ENCODE results near the gene EIF4E1B. TPM values are rescaled to one million over a fixed set of nuclear protein-coding genes. Genes with fewer than 3 reads are reported as not detected.

Gene EIF4E1B
- total and polyA plus RNA-seq, 2 experiments from 2014 or later = 0.17 TPM; not detected in 1

DNA sequence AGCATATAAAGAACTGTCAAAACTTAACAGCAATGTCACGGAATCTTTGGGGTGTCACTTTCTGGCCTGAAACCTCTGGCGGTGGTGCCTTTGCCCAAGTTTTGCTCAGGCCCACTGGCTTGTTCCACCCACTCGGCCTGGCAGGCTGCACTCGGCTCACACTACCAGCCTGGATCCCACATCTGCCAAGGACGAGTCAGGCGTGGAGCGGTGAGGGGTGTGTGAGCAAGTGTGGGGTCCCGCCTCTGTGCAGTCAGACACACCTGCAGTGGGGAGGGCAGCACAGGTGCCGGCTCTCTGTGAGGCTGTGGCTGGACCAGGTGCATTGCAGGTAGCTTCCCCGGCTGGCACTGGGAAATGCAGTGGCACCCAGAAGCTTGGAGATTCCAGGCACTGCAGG is 56.8 kb downstream of the EIF4E1B start:
- Histone ChIP-seq H3K79me2 (replicated peaks; ENCODE audit: insufficient read depth) (no peaks in the 10 kb centered on the region), H3K27ac (ENCODE audit: low read depth) (no peak overlapping the region), H2AFZ (no peak overlapping the region), H3K36me3 (ENCODE audit: insufficient read depth) (no peaks in the 10 kb centered on the region), H3K4me1 (ENCODE audit: insufficient read depth) (no peaks in the 10 kb centered on the region; the same call in 1 of the 2 replicates), H3K4me3 (no peak overlapping the region), H3K27me3 (ENCODE audit: insufficient read depth) (no peaks in the 10 kb centered on the region), H3F3A (replicated peaks; ENCODE audit: low read depth) (no peaks in the 10 kb centered on the region), H4K20me1 (replicated peaks; ENCODE audit: insufficient read depth) (no peaks in the 10 kb centered on the region), H3K4me2 (no peak overlapping the region), H3K9me2 (ENCODE audit: insufficient read depth) (no peaks in the 10 kb centered on the region)
- no peak overlapping the region for H3K27ac Mint-ChIP-seq
- H3K4me1 Mint-ChIP-seq = peaks cover 10% of the 10 kb centered on the region
- no peak for DNase-seq (ENCODE audit: low spot score)
- peaks cover 23% of the 10 kb centered on the region for H3K9me3 Mint-ChIP-seq
- ATAC-seq = no peak
- H3K4me3 Mint-ChIP-seq = no peak overlapping the region
- TF ChIP-seq JUNB (IDR thresholded peaks at IDR 0.05; ENCODE audit: unreplicated experiment) (no peak), ZNF331 (CRISPR knock-in tag; IDR thresholded peaks at IDR 0.05; ENCODE audit: low read depth) (no peak), CTCF (conservative IDR thresholded peaks at IDR 0.05; ENCODE audit: low read depth in 2 of 2) (no peak), CREB1 (CRISPR knock-in tag; IDR thresholded peaks at IDR 0.05; ENCODE audit: low read depth) (no peak), ZNF114 (CRISPR knock-in tag; IDR thresholded peaks at IDR 0.05) (no peak), EZH2 (IDR thresholded peaks at IDR 0.05; ENCODE audit: low read depth, unreplicated experiment) (no peak), POLR2AphosphoS5 (IDR thresholded peaks at IDR 0.05; ENCODE audit: low read depth) (no peak), STAT1 (IDR thresholded peaks at IDR 0.05; ENCODE audit: unreplicated experiment) (no peak), ETS1 (IDR thresholded peaks at IDR 0.05) (no peak), EZH2phosphoT487 (IDR thresholded peaks at IDR 0.05; ENCODE audit: unreplicated experiment) (no peak), NANOG (IDR thresholded peaks at IDR 0.05; ENCODE audit: borderline replicate concordance) (no peak)
- TF ChIP-seq, protein P1, sequence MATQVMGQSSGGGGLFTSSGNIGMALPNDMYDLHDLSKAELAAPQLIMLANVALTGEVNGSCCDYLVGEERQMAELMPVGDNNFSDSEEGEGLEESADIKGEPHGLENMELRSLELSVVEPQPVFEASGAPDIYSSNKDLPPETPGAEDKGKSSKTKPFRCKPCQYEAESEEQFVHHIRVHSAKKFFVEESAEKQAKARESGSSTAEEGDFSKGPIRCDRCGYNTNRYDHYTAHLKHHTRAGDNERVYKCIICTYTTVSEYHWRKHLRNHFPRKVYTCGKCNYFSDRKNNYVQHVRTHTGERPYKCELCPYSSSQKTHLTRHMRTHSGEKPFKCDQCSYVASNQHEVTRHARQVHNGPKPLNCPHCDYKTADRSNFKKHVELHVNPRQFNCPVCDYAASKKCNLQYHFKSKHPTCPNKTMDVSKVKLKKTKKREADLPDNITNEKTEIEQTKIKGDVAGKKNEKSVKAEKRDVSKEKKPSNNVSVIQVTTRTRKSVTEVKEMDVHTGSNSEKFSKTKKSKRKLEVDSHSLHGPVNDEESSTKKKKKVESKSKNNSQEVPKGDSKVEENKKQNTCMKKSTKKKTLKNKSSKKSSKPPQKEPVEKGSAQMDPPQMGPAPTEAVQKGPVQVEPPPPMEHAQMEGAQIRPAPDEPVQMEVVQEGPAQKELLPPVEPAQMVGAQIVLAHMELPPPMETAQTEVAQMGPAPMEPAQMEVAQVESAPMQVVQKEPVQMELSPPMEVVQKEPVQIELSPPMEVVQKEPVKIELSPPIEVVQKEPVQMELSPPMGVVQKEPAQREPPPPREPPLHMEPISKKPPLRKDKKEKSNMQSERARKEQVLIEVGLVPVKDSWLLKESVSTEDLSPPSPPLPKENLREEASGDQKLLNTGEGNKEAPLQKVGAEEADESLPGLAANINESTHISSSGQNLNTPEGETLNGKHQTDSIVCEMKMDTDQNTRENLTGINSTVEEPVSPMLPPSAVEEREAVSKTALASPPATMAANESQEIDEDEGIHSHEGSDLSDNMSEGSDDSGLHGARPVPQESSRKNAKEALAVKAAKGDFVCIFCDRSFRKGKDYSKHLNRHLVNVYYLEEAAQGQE (IDR thresholded peaks at IDR 0.05; ENCODE audit: unreplicated experiment) = no peak
- TF ChIP-seq, protein P2, sequence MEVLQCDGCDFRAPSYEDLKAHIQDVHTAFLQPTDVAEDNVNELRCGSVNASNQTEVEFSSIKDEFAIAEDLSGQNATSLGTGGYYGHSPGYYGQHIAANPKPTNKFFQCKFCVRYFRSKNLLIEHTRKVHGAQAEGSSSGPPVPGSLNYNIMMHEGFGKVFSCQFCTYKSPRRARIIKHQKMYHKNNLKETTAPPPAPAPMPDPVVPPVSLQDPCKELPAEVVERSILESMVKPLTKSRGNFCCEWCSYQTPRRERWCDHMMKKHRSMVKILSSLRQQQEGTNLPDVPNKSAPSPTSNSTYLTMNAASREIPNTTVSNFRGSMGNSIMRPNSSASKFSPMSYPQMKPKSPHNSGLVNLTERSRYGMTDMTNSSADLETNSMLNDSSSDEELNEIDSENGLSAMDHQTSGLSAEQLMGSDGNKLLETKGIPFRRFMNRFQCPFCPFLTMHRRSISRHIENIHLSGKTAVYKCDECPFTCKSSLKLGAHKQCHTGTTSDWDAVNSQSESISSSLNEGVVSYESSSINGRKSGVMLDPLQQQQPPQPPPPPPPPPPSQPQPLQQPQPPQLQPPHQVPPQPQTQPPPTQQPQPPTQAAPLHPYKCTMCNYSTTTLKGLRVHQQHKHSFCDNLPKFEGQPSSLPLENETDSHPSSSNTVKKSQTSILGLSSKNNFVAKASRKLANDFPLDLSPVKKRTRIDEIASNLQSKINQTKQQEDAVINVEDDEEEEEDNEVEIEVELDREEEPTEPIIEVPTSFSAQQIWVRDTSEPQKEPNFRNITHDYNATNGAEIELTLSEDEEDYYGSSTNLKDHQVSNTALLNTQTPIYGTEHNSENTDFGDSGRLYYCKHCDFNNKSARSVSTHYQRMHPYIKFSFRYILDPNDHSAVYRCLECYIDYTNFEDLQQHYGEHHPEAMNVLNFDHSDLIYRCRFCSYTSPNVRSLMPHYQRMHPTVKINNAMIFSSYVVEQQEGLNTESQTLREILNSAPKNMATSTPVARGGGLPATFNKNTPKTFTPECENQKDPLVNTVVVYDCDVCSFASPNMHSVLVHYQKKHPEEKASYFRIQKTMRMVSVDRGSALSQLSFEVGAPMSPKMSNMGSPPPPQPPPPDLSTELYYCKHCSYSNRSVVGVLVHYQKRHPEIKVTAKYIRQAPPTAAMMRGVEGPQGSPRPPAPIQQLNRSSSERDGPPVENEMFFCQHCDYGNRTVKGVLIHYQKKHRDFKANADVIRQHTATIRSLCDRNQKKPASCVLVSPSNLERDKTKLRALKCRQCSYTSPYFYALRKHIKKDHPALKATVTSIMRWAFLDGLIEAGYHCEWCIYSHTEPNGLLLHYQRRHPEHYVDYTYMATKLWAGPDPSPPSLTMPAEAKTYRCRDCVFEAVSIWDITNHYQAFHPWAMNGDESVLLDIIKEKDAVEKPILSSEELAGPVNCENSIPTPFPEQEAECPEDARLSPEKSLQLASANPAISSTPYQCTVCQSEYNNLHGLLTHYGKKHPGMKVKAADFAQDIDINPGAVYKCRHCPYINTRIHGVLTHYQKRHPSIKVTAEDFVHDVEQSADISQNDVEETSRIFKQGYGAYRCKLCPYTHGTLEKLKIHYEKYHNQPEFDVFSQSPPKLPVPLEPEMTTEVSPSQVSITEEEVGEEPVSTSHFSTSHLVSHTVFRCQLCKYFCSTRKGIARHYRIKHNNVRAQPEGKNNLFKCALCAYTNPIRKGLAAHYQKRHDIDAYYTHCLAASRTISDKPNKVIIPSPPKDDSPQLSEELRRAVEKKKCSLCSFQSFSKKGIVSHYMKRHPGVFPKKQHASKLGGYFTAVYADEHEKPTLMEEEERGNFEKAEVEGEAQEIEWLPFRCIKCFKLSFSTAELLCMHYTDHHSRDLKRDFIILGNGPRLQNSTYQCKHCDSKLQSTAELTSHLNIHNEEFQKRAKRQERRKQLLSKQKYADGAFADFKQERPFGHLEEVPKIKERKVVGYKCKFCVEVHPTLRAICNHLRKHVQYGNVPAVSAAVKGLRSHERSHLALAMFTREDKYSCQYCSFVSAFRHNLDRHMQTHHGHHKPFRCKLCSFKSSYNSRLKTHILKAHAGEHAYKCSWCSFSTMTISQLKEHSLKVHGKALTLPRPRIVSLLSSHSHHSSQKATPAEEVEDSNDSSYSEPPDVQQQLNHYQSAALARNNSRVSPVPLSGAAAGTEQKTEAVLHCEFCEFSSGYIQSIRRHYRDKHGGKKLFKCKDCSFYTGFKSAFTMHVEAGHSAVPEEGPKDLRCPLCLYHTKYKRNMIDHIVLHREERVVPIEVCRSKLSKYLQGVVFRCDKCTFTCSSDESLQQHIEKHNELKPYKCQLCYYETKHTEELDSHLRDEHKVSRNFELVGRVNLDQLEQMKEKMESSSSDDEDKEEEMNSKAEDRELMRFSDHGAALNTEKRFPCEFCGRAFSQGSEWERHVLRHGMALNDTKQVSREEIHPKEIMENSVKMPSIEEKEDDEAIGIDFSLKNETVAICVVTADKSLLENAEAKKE (CRISPR knock-in tag; IDR thresholded peaks at IDR 0.05) = no peak
- H3K27me3 Mint-ChIP-seq (ENCODE audit: insufficient read depth, low read depth, poor library complexity) = peaks cover 5% of the 10 kb centered on the region
- peaks cover 7% of the 10 kb centered on the region; the same call in 1 of the 3 replicates for H3K36me3 Mint-ChIP-seq (ENCODE audit: low read depth)
